K562 (cell line): ENCODE data around the gene LRRC41. TPM values are rescaled to one million over a fixed set of nuclear protein-coding genes. Genes with fewer than 3 reads are reported as not detected.
A peak's percentile ranks its signal among the peaks of the same experiment; 100 is the strongest.

ENCODE experiments used
- ATF6 ChIP-seq: sonication (generic); formaldehyde crosslinking; IDR thresholded peaks from 2 replicates; pipeline ENCODE4 v1.4.0; 2020; ENCODE audit warnings: mild to moderate bottlenecking, missing genetic modification reagents
- BCLAF1 ChIP-seq, 2 experiments: fragments of 450-650 bp in 1 of 2; IDR thresholded peaks; 2 replicates each; pipeline ENCODE4 v1.6.1; 2011 to 2017; ENCODE audit warnings: low read depth in 2 of 2, antibody characterized with exemption in 1 of 2, borderline replicate concordance in 1 of 2, low read length in 1 of 2, mild to moderate bottlenecking in 1 of 2, mixed read lengths in 1 of 2; ENCODE audit not compliant: control insufficient read depth in 1 of 2
- BRD9 ChIP-seq: fragments of 450-650 bp; IDR thresholded peaks from 2 replicates; pipeline ENCODE4 v1.6.1; 2018; ENCODE audit warnings: low read depth; ENCODE audit not compliant: partially characterized antibody
- CREM ChIP-seq: IDR thresholded peaks from 2 replicates; pipeline ENCODE4 v1.6.1; 2014; ENCODE audit warnings: antibody characterized with exemption, low read depth
- KLF16 ChIP-seq: IDR thresholded peaks from 2 replicates; pipeline ENCODE4 v1.6.1; 2016; ENCODE audit warnings: antibody characterized with exemption
- MAFG ChIP-seq: fragments of 450-650 bp; conservative IDR thresholded peaks from 2 replicates; pipeline ENCODE4 v1.6.1; 2016; ENCODE audit warnings: missing genetic modification characterization, missing compliant biosample characterization
- MBD2 ChIP-seq: sonication (generic); IDR thresholded peaks from 2 replicates; pipeline ENCODE4 v1.6.1; 2016; ENCODE audit warnings: low read depth, borderline replicate concordance
- NCOR1 ChIP-seq: fragments of 450-650 bp; IDR thresholded peaks from 2 replicates; pipeline ENCODE4 v1.6.1; 2016; ENCODE audit warnings: mild to moderate bottlenecking, moderate library complexity
- NEUROD1 ChIP-seq: fragments of 150-350 bp; IDR thresholded peaks from 2 replicates; pipeline ENCODE4 v1.6.1; 2014; ENCODE audit warnings: borderline replicate concordance, low read length, low read depth; ENCODE audit not compliant: partially characterized antibody
- SMC3 ChIP-seq: conservative IDR thresholded peaks from 2 replicates; pipeline ENCODE4 v1.6.1; 2011; ENCODE audit warnings: low read depth, low read length, improper control_type of control experiment; ENCODE audit not compliant: insufficient read depth
- XRCC5 ChIP-seq: fragments of 200-400 bp; formaldehyde crosslinking; IDR thresholded peaks from 2 replicates; pipeline ENCODE4 v1.6.1; 2017; ENCODE audit warnings: low read depth, mild to moderate bottlenecking, low read length
- ZNF436 ChIP-seq: fragments of 250-450, 450-650 bp; sonication (Bioruptor Pico); formaldehyde crosslinking; IDR thresholded peaks from 2 replicates; pipeline ENCODE4 v1.7.0; 2020; ENCODE audit warnings: mild to moderate bottlenecking
- ZNF644 ChIP-seq: fragments of 200-800 bp; sonication (Bioruptor generic); IDR thresholded peaks from 2 replicates; pipeline ENCODE4 v1.6.1; 2016; ENCODE audit warnings: low read depth, missing genetic modification characterization, missing compliant biosample characterization
- polyA plus RNA-seq, 8 experiments: library from polyadenylated mRNA; depleted of rRNA in 4 of 8; stranded (reverse) in 5 of 8; unstranded in 3 of 8; fragments of >200 nt; fragmentation: Nextera tagmentation in 2 of 8; fragmentation: Illumina TruSeq in 1 of 8; extraction: Ambion mirVana in 2 of 8; extraction: Trizol in 1 of 8; gene quantifications; 2 replicates each; pipeline versions ENCODE4 v1.2.1 to v1.2.3, GENCODE V29; 2011 to 2014; ENCODE audit warnings: inconsistent platforms in 1 of 8, missing spikeins in 1 of 8
- total RNA-seq, 7 experiments: library from RNA; depleted of rRNA in 6 of 7; stranded (reverse); fragments of >200 nt in 6 of 7; fragmentation: Illumina TruSeq in 2 of 7; extraction: Trizol in 2 of 7; gene quantifications; 2 replicates each; pipeline versions ENCODE4 v1.2.1 to v1.2.3, GENCODE V29; 2011 to 2021; ENCODE audit warnings: low replicate concordance in 1 of 7

The LRRC41 gene
- total and polyA plus RNA-seq, 9 of the 15 experiments (the other 6 are each of a cell fraction or from before 2014, with no cell fraction given): 10.5 to 64.7 (median 44.2) TPM

DNA sequence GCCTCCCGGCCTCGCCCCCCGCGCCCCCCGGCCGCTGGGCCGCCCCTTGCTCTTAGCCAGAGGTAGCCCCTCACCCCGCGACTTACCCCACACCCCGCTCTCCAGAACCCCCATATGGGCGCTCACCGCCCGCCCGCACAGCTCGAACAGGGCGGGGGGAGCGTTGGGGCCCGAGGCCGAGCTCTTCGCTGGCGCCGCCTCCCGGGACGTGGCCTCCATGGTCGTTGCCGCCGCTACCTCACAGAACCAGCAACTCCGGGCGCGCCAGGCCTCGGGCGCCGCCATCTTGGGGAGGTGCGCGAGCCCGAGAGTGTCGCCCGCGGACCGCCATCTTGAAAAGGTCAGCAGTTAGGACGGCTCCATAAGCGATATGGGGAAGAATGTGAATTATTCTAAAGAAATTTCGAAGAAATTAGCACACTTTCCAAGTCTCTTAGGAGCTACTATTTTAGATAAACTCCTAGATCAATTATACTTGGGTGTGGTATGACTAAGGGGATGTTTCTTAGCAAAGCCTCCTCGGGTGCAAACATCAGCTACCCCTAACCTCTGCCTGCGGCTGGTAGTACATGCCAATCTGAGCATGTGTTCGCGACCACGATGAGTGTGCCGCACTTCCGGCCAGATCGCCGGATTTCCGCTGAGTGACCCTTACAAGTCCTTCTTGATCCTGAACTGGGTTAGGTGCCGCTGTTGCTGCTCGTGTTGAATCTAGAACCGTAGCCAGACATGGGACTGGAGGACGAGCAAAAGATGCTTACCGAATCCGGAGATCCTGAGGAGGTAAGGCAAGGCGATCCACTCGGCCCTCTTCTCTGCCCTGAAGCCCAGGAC is at the start of gene LRRC41, which contains the start of gene UQCRH (continued):
- 0 out of 2 replicates have a peak, but pooled peaks have one; percentile 27 for TF ChIP-seq ATF6 (CRISPR knock-in tag)
- peak; percentile 54 for TF ChIP-seq MAFG (tag)
- peak; percentile 99 for TF ChIP-seq MBD2
- peak; percentile 28 for TF ChIP-seq NCOR1
- TF ChIP-seq ZNF436: peak; percentile 56; the same call in 1 of the 2 replicates
- no peak for TF ChIP-seq KLF16
- peak; percentile 86 for TF ChIP-seq BRD9
- peak; percentile 94; the same call in 1 of the 2 replicates for TF ChIP-seq ZNF644 (tag)
- peak; percentile 70 for TF ChIP-seq CREM
- TF ChIP-seq NEUROD1: peak; percentile 76
- TF ChIP-seq BCLAF1 (IDR thresholded peaks at IDR 0.05; ENCODE audit: borderline replicate concordance in 1 of 2, control insufficient read depth in 1 of 2, low read depth in 2 of 2, low read length in 1 of 2): peak in 1 of 2 experiments; percentile 98; a peak in 2 of 4 replicates
- 0 out of 2 replicates have a peak, but pooled peaks have one; percentile 24 for TF ChIP-seq SMC3
- peak; percentile 50; the same call in 1 of the 2 replicates for TF ChIP-seq XRCC5
